GM19351 (cell line): Measurements from ENCODE around the gene KAZN.

Source experiments
- ATAC-seq: cut with Tn5 transposase; IDR thresholded peaks from one replicate; pipeline ENCODE4 v1.9.1; 2021; ENCODE audit warnings: mild to moderate bottlenecking, moderate library complexity; ENCODE audit not compliant: unreplicated experiment

The KAZN gene

GRCh38 chr1:14875524-14876509 is 277.3 kb downstream of the KAZN start:
- no peak for ATAC-seq

GRCh38 chr1:14876747-14877146 is 278.3 kb downstream of the KAZN start:
- no peak for ATAC-seq

- no peak for ATAC-seq
Measured at GRCh38 chr1:14877224-14877623, 278.7 kb downstream of the KAZN start.

- no peak for ATAC-seq
Measured at GRCh38 chr1:14878124-14878523, 279.6 kb downstream of the KAZN start.

- ATAC-seq, result no peak
Measured at GRCh38 chr1:14878951-14879350, 280.5 kb downstream of the KAZN start.

- ATAC-seq, result no peak
Measured at GRCh38 chr1:14880456-14881316, 282.2 kb downstream of the KAZN start.

GRCh38 chr1:14881775-14882672 is 283.5 kb downstream of the KAZN start:
- ATAC-seq, result peak; percentile 98

- ATAC-seq, result no peak
Measured at GRCh38 chr1:14884614-14885175, 286.2 kb downstream of the KAZN start.

GRCh38 chr1:14887044-14887566 is 288.6 kb downstream of the KAZN start:
- no peak for ATAC-seq

GRCh38 chr1:14887764-14888350 is 289.4 kb downstream of the KAZN start:
- ATAC-seq, result no peak

- no peak for ATAC-seq
Measured at GRCh38 chr1:14888374-14888773, 289.9 kb downstream of the KAZN start.

- no peak for ATAC-seq
Measured at GRCh38 chr1:14889825-14890440, 291.4 kb downstream of the KAZN start.

- ATAC-seq, result no peak
Measured at GRCh38 chr1:14891991-14892390, 293.5 kb downstream of the KAZN start.

GRCh38 chr1:14894811-14895560 is 296.5 kb downstream of the KAZN start:
- no peak for ATAC-seq

- no peak for ATAC-seq
Measured at GRCh38 chr1:14895727-14896126, 297.2 kb downstream of the KAZN start.

- no peak for ATAC-seq
Measured at GRCh38 chr1:14896381-14897079, 298.0 kb downstream of the KAZN start.

- no peak for ATAC-seq
Measured at GRCh38 chr1:14897080-14897449, 298.6 kb downstream of the KAZN start.

- ATAC-seq, result no peak
Measured at GRCh38 chr1:14897547-14897946, 299.1 kb downstream of the KAZN start.
